ENCODE measurements around the gene USP15.

DNA sequence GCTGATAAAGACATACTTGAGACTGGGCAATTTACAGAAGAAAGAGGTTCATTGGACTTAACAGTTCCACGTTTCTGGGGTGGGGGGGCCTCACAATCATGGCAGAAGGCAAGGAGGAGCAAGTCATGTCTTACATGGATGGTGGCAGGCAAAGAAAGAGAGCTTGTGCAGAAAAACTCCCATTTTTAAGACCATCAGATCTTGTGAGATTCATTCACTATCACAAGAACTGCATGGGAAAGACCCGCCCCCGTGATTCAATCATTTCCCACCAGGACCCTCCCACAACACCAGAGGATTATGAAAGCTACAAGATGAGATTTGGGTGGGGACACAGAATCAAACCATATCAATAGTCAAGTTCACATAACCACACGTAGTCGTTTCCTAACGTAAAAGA, 85.5 kb downstream of the USP15 start:
- TF ChIP-seq ZNF274 (IDR thresholded peaks at IDR 0.05; ENCODE audit: borderline replicate concordance, extremely low read depth, low read length) (no peak), POLR2AphosphoS5 (IDR thresholded peaks at IDR 0.05; ENCODE audit: low read depth, low read length) (no peak)

All from H1 (cell line).